Measurements from ENCODE around the gene ALDH4A1.

The ALDH4A1 gene, protein sequence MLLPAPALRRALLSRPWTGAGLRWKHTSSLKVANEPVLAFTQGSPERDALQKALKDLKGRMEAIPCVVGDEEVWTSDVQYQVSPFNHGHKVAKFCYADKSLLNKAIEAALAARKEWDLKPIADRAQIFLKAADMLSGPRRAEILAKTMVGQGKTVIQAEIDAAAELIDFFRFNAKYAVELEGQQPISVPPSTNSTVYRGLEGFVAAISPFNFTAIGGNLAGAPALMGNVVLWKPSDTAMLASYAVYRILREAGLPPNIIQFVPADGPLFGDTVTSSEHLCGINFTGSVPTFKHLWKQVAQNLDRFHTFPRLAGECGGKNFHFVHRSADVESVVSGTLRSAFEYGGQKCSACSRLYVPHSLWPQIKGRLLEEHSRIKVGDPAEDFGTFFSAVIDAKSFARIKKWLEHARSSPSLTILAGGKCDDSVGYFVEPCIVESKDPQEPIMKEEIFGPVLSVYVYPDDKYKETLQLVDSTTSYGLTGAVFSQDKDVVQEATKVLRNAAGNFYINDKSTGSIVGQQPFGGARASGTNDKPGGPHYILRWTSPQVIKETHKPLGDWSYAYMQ

DNA sequence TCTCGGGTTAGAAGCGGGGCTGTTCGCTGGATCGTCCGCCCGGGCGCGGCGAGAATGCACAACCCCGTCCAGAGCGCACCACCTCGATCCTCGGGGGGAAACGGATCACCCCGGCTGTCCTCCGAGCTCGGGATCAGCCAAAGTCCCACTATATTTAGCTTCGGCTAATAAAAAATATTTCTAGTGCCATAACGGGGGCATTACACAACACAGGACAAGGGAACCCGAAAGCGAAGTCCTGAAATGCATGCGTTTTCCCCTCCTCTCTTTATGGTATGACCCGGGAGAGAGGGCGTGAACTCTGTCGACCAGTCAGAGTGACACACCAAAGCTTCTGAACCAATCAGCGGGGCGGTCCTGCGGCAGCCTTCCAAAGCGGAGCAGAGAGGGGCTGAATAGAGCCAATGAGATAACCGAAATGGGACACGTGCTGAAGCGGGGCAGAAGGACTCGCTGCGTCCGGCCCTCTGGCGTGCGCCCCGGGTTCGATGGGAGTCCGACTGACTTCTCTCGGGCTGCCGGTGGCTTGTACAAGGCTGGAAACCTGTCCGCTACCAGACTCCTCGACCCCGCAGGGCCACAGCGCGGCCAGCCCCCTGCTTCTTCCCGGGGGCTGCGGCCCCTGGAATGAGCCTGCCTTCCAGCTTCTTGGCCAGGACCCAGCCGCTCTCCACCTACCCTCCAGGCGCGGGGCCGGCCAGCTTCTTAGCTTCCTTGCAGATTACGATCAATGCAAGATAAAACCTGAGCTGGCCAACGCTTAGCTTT is at the start of gene ALDH4A1:
Gene ALDH4A1, minus strand, starts transcription at position 33 of the 768 bp plus-strand sequence. Its CDS starts 32 bp downstream, at position 1.
- Mint-ChIP-seq H3K9me3 (no peaks in the 10 kb centered on the region), H3K27me3 (no peaks in the 10 kb centered on the region), H3K27ac (peak within 1 kb of the TSS; percentile 95), H3K36me3 (peaks cover 2% of the 10 kb centered on the region), H3K4me3 (peak within 1 kb of the TSS; percentile 95), H3K4me1 (peaks cover 45% of the 10 kb centered on the region)
- DNase-seq: peak; percentile 97
- CTCF ChIA-PET: interaction anchor here (0.7 to 12.9 kb wide), 7 partner anchors 9 to 211 kb away, joined by 3 to 87 read pairs (median 4); no protein-coding TSS in a partner anchor

DNA sequence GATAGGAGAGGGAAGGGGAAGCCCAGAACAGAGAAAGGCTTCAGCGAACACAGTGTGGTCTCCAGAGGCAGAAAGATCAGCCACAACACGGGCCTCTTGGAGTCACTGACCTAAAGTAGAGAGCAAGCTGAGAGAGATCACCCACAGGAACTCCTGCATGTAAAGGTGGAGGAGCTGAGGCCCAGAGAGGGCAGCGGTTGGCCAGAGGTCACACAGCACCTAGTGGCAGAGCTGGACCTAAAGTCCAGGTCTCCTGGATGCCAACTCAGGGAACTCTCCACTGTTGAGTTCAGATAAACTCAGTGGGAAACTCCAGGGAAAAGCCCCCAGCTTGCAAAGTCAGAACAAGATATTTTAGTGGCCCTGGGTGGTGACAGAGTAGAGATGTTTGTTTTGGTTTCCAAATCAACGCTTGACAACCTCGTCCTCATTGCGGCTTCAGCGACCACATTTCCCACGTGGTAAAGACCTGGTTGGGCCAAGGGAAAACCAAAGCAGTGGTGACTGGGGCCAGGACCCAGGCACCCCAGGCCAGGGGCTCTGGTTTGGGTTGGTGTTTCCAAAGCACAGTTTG is 49.5 kb upstream of the ALDH4A1 start:
- H3K4me3 Mint-ChIP-seq: peak overlapping the region; percentile 77
- H3K27ac Mint-ChIP-seq: peak overlapping the region; percentile 93

DNA sequence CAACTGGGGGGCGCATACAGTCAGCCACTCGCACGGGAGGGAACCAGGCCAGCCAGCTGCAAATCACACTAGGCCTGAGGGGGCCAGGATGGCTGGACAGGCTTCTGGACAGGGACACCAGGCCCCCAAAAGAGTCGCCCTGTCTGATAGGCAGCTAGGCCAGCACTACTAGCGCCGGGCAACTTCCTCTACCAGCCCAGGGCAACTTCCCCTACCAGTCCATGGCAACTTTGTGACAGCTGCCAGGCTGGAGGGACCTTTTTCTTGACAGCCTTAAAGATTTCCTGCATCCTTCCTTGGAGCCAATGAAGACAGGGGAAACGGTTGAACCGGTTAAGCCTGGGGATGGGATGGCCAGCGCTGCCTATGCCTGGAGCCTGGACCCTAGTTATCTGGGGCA is 49.1 kb upstream of the ALDH4A1 start:
- peak overlapping the region; percentile 77 for H3K4me3 Mint-ChIP-seq
- CTCF ChIA-PET: interaction anchor here (1.3 to 2.9 kb wide), 6 partner anchors 24 to 162 kb away, joined by 5 to 30 read pairs (median 11); no protein-coding TSS in a partner anchor
- no peaks in the 10 kb centered on the region for H3K9me3 Mint-ChIP-seq
- H3K36me3 Mint-ChIP-seq: peaks cover 19% of the 10 kb centered on the region
- H3K27ac Mint-ChIP-seq: peak overlapping the region; percentile 93
- peak; percentile 38 for DNase-seq
- peaks cover 89% of the 10 kb centered on the region for H3K4me1 Mint-ChIP-seq
- peaks cover 19% of the 10 kb centered on the region for H3K27me3 Mint-ChIP-seq

More for the DNA sequence above, 49.5 kb upstream of the ALDH4A1 start:
- H3K4me1 Mint-ChIP-seq: peaks cover 86% of the 10 kb centered on the region
- peaks cover 19% of the 10 kb centered on the region for H3K36me3 Mint-ChIP-seq
- CTCF ChIA-PET: interaction anchor here (1.0 to 2.9 kb wide), 5 partner anchors 25 to 123 kb away, joined by 4 to 30 read pairs (median 13); no protein-coding TSS in a partner anchor
- H3K9me3 Mint-ChIP-seq: no peaks in the 10 kb centered on the region
- peak; percentile 91 for DNase-seq
- peaks cover 22% of the 10 kb centered on the region for H3K27me3 Mint-ChIP-seq

DNA sequence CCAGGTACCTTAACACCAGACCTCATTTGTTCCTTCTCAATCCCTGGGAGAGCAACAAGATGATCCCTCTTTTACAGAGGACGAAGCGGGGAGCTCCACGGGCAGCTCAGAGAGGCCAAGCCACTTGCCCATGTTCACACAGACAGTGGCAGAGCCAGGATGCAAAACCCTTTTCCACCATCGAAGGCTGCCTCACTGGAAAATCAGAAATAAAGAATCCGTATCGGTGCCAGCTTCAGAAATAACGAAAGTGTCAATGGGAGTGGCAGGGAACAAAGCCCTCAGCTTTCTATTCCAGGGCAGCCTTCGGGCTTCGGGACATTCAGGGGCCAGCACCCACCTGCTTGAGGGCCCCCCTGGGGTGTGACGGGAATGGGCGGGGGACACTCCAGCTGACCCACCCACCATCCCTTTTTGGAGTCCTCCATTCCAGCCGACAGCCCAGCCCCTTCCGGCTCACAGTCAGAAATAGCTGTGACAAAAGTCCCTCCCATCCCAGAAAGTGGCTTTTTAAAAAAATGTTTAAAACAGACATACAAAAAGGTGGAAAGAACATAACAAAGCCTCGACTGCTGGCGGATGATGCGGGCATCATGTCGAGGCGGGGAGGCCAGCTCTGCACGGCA is 48.2 kb upstream of the ALDH4A1 start:
- H3K4me1 Mint-ChIP-seq: peaks cover 95% of the 10 kb centered on the region
- CTCF ChIA-PET: interaction anchor here (0.8 to 2.9 kb wide), 8 partner anchors 22 to 163 kb away, joined by 3 to 30 read pairs (median 8); no protein-coding TSS in a partner anchor

DNA sequence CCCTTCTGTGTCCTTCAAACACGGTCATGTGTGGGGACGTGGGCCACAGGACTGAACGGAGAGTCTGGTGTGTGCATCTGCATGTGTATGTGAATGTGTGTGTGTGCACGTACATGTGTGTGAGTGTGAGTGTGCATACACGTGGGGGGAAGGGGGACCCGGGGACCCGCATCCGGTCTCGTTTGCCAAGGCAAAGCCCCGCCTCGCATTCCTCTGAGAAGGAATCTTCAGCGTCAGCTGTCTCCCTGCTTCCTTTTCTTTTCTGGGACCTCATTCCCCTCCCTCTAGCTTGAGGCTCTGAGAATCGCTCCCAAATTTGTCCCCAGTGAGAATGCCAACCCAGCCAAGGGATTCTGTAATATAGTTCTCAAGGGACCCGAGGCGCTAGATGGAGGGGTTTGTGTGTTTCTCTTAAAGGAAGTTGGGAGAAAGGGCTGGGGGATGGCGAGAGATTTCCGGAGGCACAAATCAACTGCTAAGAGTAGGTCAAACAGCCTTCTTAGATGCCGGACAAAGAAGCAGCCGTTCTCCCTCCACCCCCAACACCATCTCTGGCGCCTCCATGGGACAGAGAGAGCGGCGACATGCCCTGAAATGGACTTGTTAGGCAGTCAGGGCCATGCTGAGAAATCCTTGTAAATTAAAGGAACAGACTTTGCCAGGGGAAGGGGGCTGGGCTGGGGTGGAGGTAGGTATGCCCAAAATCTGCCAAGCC is 47.5 kb upstream of the ALDH4A1 start:
- peaks cover 19% of the 10 kb centered on the region for H3K27me3 Mint-ChIP-seq
- H3K4me1 Mint-ChIP-seq: peaks cover 96% of the 10 kb centered on the region
- H3K36me3 Mint-ChIP-seq: peaks cover 16% of the 10 kb centered on the region
- H3K4me3 Mint-ChIP-seq: peak overlapping the region; percentile 77
- peak; percentile 41 for DNase-seq
- CTCF ChIA-PET: interaction anchor here (0.8 to 2.9 kb wide), 9 partner anchors 22 to 164 kb away, joined by 3 to 30 read pairs (median 7); no protein-coding TSS in a partner anchor
- H3K9me3 Mint-ChIP-seq: no peaks in the 10 kb centered on the region
- peak overlapping the region; percentile 93 for H3K27ac Mint-ChIP-seq

More for the DNA sequence above, 48.2 kb upstream of the ALDH4A1 start:
- H3K36me3 Mint-ChIP-seq: peaks cover 19% of the 10 kb centered on the region
- H3K27ac Mint-ChIP-seq: peak overlapping the region; percentile 93
- H3K4me3 Mint-ChIP-seq: peak overlapping the region; percentile 77
- H3K9me3 Mint-ChIP-seq: no peaks in the 10 kb centered on the region
- peak; percentile 62 for DNase-seq
- peaks cover 19% of the 10 kb centered on the region for H3K27me3 Mint-ChIP-seq

DNA sequence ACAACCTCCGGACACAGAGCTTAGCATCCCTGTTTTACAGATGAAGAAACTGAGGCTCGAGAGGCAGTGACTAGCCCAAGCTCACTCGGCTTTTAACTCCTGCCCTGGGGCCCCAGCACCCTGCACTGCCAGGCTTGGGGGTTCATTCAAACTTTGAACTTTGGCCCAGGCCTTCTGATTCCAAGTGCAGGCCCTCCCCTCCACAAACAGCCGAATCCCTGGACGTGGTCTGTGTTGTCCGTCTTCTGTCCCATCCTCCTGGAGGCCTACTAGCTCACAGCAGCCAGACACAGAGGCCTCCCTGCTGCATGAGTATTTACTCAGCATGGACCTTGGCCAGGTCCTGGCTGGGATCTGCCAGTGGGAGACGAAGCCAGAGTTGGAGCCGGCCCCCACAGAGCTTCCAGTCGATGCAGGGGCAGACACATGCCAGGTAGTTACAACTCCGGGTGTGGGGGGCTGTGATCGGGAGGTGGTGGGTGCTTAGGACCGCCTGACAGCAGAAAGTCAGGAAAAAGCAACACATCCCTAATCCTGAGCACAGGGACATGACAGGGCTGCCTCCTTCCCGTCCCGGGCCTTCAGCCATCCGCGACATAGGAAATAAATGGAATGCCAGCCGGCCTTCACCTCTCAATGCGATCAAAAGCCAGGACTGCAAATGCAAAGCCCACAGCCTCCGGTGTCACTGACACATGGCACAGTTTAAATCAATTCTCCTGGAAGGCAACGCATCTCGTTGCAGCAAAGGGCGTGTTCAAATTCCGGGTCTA is 46.7 kb upstream of the ALDH4A1 start:
- DNase-seq: no peak
- Mint-ChIP-seq H3K4me1 (peaks cover 94% of the 10 kb centered on the region), H3K4me3 (peak overlapping the region; percentile 77), H3K27me3 (peaks cover 14% of the 10 kb centered on the region), H3K27ac (peak overlapping the region; percentile 93), H3K36me3 (peaks cover 15% of the 10 kb centered on the region), H3K9me3 (no peaks in the 10 kb centered on the region)
- CTCF ChIA-PET: interaction anchor here (0.8 to 1.5 kb wide), 3 partner anchors 22 to 27 kb away, joined by 3 to 7 read pairs (median 4); no protein-coding TSS in a partner anchor

DNA sequence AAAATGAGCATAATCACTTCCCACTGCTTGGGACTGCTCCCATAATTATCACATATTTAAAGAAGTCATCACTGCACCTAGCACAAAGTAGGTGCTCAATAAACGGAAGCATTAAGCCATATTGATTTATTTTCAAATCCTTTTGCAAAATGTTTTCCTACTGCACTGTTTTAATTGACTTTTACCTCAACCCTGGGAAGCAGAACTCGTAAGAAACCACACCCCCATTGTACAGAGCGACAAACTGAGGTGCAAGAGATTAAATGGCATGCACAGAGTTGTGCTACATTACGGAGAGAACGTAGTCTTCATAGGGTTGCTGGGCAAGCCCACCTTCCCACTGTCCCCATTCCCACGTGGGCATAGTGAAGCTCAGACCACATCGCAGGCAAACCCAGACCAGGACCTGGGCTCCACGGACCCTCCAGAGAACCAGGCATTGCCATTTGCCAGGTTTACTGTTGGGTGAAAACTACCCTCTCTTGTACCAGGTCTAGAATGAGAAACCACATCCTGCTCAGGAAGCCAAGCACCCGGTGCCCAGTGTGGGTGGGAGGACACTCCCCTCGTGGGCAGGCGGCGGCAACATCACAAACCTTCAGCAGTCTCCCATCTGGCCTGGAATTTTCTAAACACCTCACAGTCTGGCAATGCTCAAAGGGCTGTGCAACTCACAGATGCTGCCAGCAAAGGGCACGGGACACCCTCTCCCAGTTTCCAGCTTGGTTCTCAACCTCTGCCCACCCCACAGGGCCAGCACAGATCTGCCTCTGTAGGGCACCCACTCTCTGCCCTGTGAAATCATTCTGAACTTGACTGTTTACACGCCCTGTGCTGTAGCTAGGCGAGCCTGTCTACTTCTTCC is 45.9 kb upstream of the ALDH4A1 start:
- H3K9me3 Mint-ChIP-seq: no peaks in the 10 kb centered on the region
- peak overlapping the region; percentile 5 for H3K4me3 Mint-ChIP-seq
- H3K27ac Mint-ChIP-seq: peak overlapping the region; percentile 65
- H3K27me3 Mint-ChIP-seq: peaks cover 9% of the 10 kb centered on the region
- CTCF ChIA-PET: interaction anchor here (0.8 to 1.5 kb wide), 3 partner anchors 21 to 26 kb away, joined by 3 to 7 read pairs (median 4); no protein-coding TSS in a partner anchor
- peaks cover 91% of the 10 kb centered on the region for H3K4me1 Mint-ChIP-seq
- DNase-seq: peak; percentile 57
- H3K36me3 Mint-ChIP-seq: peaks cover 11% of the 10 kb centered on the region

DNA sequence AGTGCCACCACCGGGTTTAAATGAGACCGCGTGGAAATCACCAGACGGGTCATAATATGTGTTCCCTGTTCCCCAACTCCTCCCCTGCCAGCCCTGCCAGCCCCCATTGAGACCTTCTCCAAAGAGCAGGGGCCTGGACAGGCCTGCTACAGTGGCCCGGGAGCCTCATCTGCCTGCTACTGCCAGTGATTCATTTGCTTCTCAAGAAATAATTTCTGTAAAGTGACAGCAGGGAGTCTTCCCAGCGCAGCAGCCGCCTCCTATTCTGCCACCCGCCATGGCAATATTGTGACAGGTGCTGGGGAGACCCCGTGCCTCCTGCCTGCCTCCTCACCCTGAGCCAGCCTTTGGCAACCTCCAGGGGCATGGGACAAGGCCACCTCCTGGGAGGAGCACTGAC is 45.2 kb upstream of the ALDH4A1 start:
- Mint-ChIP-seq H3K9me3 (no peaks in the 10 kb centered on the region), H3K27ac (no peak overlapping the region), H3K4me3 (no peak overlapping the region), H3K4me1 (peaks cover 84% of the 10 kb centered on the region), H3K27me3 (peaks cover 9% of the 10 kb centered on the region), H3K36me3 (peaks cover 9% of the 10 kb centered on the region)
- CTCF ChIA-PET: interaction anchor here (1.5 to 2.5 kb wide), 2 partner anchors 20 to 34 kb away, joined by 7 to 11 read pairs; no protein-coding TSS in a partner anchor
- no peak for DNase-seq

DNA sequence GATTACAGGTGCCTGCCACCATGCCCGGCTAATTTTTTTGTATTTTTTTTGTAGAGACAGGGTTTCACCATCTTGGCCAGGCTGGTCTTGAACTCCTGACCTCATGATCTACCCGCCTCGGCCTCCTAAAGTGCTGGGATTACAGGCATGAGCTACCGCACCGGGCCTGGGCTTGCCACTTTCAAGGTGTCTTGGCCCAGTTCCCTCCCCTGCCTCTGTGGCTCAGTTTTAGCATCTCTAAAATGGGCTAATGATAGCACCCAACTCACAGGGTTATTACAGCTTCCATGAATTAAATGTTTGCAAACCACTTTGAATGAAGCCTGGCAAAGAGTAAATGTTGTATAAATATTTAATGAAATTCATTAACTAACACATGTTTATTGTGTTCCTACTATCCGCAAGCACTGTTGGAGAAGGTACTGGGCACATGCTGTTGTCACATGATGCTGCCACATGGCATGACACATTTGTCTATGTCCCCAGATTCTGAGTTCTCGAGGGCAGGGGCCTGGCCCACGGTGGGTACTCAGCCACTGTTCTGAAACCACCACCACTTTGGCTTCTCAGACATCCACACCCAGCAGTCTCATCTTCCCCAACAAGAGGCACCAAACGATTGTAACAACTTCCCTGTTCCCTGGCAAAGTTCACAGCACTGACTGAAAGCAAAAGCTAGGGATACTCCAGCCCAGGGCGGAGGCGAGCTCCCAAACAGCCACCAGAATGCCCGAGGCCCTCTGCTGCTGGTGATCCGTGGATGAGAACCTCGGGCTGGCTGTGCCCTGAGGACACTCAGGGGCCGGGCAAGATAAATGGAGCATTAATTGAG is 44.4 kb upstream of the ALDH4A1 start:
- no peaks in the 10 kb centered on the region for H3K9me3 Mint-ChIP-seq
- H3K27me3 Mint-ChIP-seq: peaks cover 6% of the 10 kb centered on the region
- H3K4me1 Mint-ChIP-seq: peaks cover 76% of the 10 kb centered on the region
- peaks cover 5% of the 10 kb centered on the region for H3K36me3 Mint-ChIP-seq
- no peak overlapping the region for H3K4me3 Mint-ChIP-seq
- CTCF ChIA-PET: interaction anchor here (2.5 kb wide), 1 partner anchor 33 kb away, joined by 11 read pairs; no protein-coding TSS in a partner anchor
- no peak for DNase-seq
- H3K27ac Mint-ChIP-seq: no peak overlapping the region

DNA sequence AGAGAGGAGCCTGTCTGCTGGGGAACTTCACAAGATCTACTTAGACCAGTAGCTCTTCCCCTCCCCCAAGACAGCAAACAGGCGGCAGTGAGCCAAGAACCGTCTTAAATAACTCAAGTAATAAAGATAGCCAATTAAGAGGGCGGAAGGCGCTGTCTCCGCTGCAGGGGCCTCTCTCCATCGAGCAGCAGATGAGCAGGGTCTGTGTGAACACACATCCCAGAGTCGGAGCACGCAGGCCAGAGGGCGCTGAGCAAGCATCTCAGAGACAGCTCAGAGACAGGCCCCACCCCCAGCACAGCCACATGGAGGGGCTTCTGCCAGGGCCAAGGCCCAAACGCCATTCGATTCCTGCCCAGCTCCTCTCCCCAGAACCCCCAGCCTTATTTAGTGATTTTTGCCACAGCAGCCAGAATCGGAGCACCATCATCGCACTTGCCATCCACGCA is 43.1 kb upstream of the ALDH4A1 start:
- H3K9me3 Mint-ChIP-seq: no peaks in the 10 kb centered on the region
- CTCF ChIA-PET: interaction anchor here (1.4 to 2.5 kb wide), 2 partner anchors 19 to 32 kb away, joined by 3 to 11 read pairs; no protein-coding TSS in a partner anchor
- H3K4me3 Mint-ChIP-seq: no peak overlapping the region
- no peak overlapping the region for H3K27ac Mint-ChIP-seq
- H3K4me1 Mint-ChIP-seq: peaks cover 62% of the 10 kb centered on the region
- H3K27me3 Mint-ChIP-seq: peaks cover 6% of the 10 kb centered on the region
- DNase-seq: no peak
- H3K36me3 Mint-ChIP-seq: peaks cover 5% of the 10 kb centered on the region
